MM.1S (cell line): ENCODE measurements around the gene SSR2.
A peak's percentile ranks its signal among the peaks of the same experiment; 100 is the strongest.

ENCODE experiments used
- DNase-seq: peaks from one replicate; pipeline ENCODE4 v3.0.0-alpha.2; 2015
- H2AFZ ChIP-seq: fragments of 300-600 bp; sonication (generic); 2 replicates; pipeline ENCODE4 v1.6.0; 2016; ENCODE audit warnings: antibody characterized with exemption, low read length
- H3F3A ChIP-seq: fragments of 300-600 bp; sonication (generic); 2 replicates; pipeline ENCODE4 v1.6.1; 2016; ENCODE audit warnings: mild to moderate bottlenecking, antibody characterized with exemption, low read length, moderate library complexity, mixed read lengths; ENCODE audit not compliant: insufficient read depth
- H3K27ac ChIP-seq: fragments of 300-600 bp; sonication (generic); 2 replicates; pipeline ENCODE4 v1.5.1; 2016; ENCODE audit warnings: mild to moderate bottlenecking, low read length
- H3K27me3 ChIP-seq: fragments of 300-600 bp; sonication (generic); replicated peaks from 2 replicates; pipeline ENCODE4 v1.6.0; 2016; ENCODE audit warnings: low read length; ENCODE audit not compliant: insufficient read depth
- H3K36me3 ChIP-seq: fragments of 300-600 bp; sonication (generic); replicated peaks from 2 replicates; pipeline ENCODE4 v1.6.1; 2016; ENCODE audit warnings: mild to moderate bottlenecking, low read length, mixed read lengths; ENCODE audit not compliant: insufficient read depth
- H3K4me1 ChIP-seq: fragments of 300-600 bp; sonication (generic); 2 replicates; pipeline ENCODE4 v1.6.1; 2016; ENCODE audit warnings: low read length, mixed read lengths
- H3K4me2 ChIP-seq: fragments of 300-600 bp; sonication (generic); 2 replicates; pipeline ENCODE4 v1.6.0; 2016; ENCODE audit warnings: low read depth, low read length
- H3K4me3 ChIP-seq: fragments of 300-600 bp; sonication (generic); 2 replicates; pipeline ENCODE4 v1.5.1; 2016; ENCODE audit warnings: low read length, mixed read lengths
- H3K79me2 ChIP-seq: fragments of 300-600 bp; sonication (generic); 2 replicates; pipeline ENCODE4 v1.6.1; 2016; ENCODE audit warnings: mixed run types, low read length, mixed read lengths
- H3K9ac ChIP-seq: fragments of 300-600 bp; sonication (generic); 2 replicates; pipeline ENCODE4 v1.6.1; 2016; ENCODE audit warnings: low read length, mixed read lengths
- H3K9me2 ChIP-seq: fragments of 300-600 bp; sonication (generic); replicated peaks from 2 replicates; pipeline ENCODE4 v1.6.1; 2016; ENCODE audit warnings: mild to moderate bottlenecking, low read length, mixed read lengths; ENCODE audit not compliant: insufficient read depth
- H3K9me3 ChIP-seq: fragments of 300-600 bp; sonication (generic); replicated peaks from 2 replicates; pipeline ENCODE4 v1.6.1; 2016; ENCODE audit warnings: mild to moderate bottlenecking, low read length, mixed read lengths; ENCODE audit not compliant: insufficient read depth
- H4K20me1 ChIP-seq: fragments of 300-600 bp; sonication (generic); 2 replicates; pipeline ENCODE4 v1.6.1; 2016; ENCODE audit warnings: mild to moderate bottlenecking, low read length, moderate library complexity, mixed read lengths; ENCODE audit not compliant: insufficient read depth
- EZH2 ChIP-seq: fragments of 300-600 bp; sonication (generic); optimal IDR thresholded peaks from 2 replicates; pipeline ENCODE3; 2017; ENCODE audit warnings: low read depth, mild to moderate bottlenecking, antibody characterized with exemption, low read length, mixed read lengths
- EZH2phosphoT487 ChIP-seq: fragments of 300-600 bp; sonication (generic); IDR thresholded peaks from 2 replicates; pipeline ENCODE4 v1.6.1; 2018; ENCODE audit warnings: antibody characterized with exemption, low read length
- TF ChIP-seq, protein P1 (sequence below): fragments of 300-600 bp; sonication (generic); IDR thresholded peaks from 2 replicates; pipeline ENCODE4 v1.5.1; 2016; ENCODE audit warnings: antibody characterized with exemption, low read length, mixed read lengths

SSR2 gene

DNA sequence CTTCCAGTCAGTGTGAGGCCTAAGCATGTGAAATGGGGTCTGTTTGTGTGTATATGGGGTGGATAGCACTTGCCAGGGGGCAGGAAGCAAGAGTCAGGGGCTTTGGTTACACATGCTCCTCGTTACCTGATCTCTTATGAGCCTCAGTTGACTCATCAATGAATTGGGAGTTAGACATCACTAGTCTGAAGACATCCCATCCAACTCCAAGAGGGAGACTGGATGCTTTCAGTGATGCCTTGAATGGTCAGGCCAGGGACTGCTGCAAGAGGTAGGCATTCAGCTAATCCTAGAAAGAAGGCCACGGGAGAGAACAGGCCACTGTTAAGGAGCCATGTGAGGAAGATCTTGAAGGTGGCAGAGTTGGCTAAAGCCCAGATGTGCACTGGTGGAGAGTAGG lies 46.5 kb upstream of the SSR2 start:
- H3F3A ChIP-seq, result no peaks in the 10 kb centered on the region
- H3K4me1 ChIP-seq, result peaks cover 8% of the 10 kb centered on the region; the same call in 1 of the 2 replicates
- no peaks in the 10 kb centered on the region for H3K27me3 ChIP-seq
- H3K4me3 ChIP-seq, result no peak overlapping the region
- H4K20me1 ChIP-seq, result no peaks in the 10 kb centered on the region
- no peaks in the 10 kb centered on the region for H3K36me3 ChIP-seq
- DNase-seq, result no peak
- H3K9me3 ChIP-seq, result no peaks in the 10 kb centered on the region
- no peak overlapping the region for H3K27ac ChIP-seq
- no peak overlapping the region for H3K9ac ChIP-seq
- H3K4me2 ChIP-seq, result no peak overlapping the region
- no peak for TF ChIP-seq EZH2
- TF ChIP-seq, protein P1, sequence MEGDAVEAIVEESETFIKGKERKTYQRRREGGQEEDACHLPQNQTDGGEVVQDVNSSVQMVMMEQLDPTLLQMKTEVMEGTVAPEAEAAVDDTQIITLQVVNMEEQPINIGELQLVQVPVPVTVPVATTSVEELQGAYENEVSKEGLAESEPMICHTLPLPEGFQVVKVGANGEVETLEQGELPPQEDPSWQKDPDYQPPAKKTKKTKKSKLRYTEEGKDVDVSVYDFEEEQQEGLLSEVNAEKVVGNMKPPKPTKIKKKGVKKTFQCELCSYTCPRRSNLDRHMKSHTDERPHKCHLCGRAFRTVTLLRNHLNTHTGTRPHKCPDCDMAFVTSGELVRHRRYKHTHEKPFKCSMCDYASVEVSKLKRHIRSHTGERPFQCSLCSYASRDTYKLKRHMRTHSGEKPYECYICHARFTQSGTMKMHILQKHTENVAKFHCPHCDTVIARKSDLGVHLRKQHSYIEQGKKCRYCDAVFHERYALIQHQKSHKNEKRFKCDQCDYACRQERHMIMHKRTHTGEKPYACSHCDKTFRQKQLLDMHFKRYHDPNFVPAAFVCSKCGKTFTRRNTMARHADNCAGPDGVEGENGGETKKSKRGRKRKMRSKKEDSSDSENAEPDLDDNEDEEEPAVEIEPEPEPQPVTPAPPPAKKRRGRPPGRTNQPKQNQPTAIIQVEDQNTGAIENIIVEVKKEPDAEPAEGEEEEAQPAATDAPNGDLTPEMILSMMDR, result no peak
- no peak for TF ChIP-seq EZH2phosphoT487
- no peaks in the 10 kb centered on the region for H3K9me2 ChIP-seq
- H3K79me2 ChIP-seq, result no peaks in the 10 kb centered on the region
- H2AFZ ChIP-seq, result no peak overlapping the region

DNA sequence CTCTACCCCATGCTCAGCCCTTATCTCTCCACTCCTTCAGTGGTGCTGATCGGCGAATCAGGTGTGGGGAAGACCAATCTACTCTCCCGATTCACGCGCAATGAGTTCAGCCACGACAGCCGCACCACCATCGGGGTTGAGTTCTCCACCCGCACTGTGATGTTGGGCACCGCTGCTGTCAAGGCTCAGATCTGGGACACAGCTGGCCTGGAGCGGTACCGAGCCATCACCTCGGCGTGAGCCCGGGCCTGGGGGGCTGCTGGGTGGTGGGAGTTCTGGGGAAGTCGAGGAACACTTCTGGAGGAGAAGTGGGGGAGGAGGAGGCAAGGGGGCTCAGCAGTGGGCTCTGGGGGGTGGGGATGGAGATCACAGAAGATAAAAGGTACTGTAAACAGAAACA lies 45.1 kb upstream of the SSR2 start:
- H3K9me2 ChIP-seq, result no peaks in the 10 kb centered on the region
- H3K4me2 ChIP-seq, result no peak overlapping the region
- H2AFZ ChIP-seq, result peak overlapping the region; percentile 24

DNA sequence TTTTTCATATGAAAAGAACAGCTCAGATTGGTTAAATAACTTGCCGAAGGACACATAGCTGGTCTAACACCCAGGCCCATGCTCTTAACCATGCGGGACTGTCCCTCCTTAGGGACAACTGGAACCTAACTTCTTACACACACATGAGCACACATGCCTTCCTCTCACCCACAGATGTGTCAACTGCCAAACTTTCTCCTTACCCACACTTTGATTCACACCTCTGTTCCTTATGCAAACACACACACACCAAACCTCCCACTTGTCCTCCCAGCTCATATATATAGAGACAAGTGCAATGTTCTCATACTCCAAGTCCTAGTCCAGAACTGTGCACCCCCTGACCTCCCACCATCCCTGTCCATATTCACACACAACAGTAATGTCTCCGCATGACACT lies 44.5 kb upstream of the SSR2 start:
- no peaks in the 10 kb centered on the region for H3F3A ChIP-seq
- no peaks in the 10 kb centered on the region for H3K36me3 ChIP-seq
- H3K27ac ChIP-seq, result no peak overlapping the region
- H3K79me2 ChIP-seq, result no peaks in the 10 kb centered on the region
- H3K4me3 ChIP-seq, result no peak overlapping the region
- no peak overlapping the region for H3K9ac ChIP-seq
- no peak overlapping the region for H2AFZ ChIP-seq
- peaks cover 8% of the 10 kb centered on the region; the same call in 1 of the 2 replicates for H3K4me1 ChIP-seq
- H3K27me3 ChIP-seq, result no peaks in the 10 kb centered on the region
- no peak for TF ChIP-seq EZH2phosphoT487
- H3K9me3 ChIP-seq, result no peaks in the 10 kb centered on the region
- no peaks in the 10 kb centered on the region for H3K9me2 ChIP-seq
- no peaks in the 10 kb centered on the region for H4K20me1 ChIP-seq
- DNase-seq, result no peak
- H3K4me2 ChIP-seq, result no peak overlapping the region

More for the DNA sequence above, 45.1 kb upstream of the SSR2 start:
- Histone ChIP-seq H3K27ac (no peak overlapping the region), H3K4me3 (no peak overlapping the region), H3K9ac (no peak overlapping the region), H3K27me3 (no peaks in the 10 kb centered on the region), H3K4me1 (peaks cover 8% of the 10 kb centered on the region; the same call in 1 of the 2 replicates), H3K79me2 (no peaks in the 10 kb centered on the region), H3K9me3 (no peaks in the 10 kb centered on the region), H3K36me3 (no peaks in the 10 kb centered on the region), H3F3A (no peaks in the 10 kb centered on the region), H4K20me1 (no peaks in the 10 kb centered on the region)
- DNase-seq, result no peak
- no peak for TF ChIP-seq EZH2

DNA sequence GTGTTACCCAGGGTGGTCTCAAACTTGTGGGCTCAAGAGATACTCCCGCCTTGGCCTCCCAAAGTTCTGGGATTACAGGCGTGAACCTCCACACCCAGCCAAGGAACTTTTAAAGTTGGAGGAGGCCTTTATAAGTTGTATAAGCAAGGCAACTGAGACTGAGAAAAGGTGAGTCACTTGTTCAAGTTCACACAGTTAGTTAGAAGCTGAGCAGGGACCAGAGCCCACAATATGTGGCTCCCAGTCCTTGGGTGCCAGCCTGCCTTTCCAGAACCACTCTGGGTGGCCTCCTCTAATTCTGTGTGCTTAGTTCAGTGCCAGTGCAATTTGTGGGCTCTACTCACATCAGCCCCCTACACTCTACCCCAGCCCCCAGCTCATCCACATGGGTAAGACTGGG lies 43.9 kb upstream of the SSR2 start:
- no peaks in the 10 kb centered on the region for H3K79me2 ChIP-seq
- H3K36me3 ChIP-seq, result no peaks in the 10 kb centered on the region
- no peak for DNase-seq
- H3K9ac ChIP-seq, result no peak overlapping the region
- no peak overlapping the region for H3K4me3 ChIP-seq
- no peaks in the 10 kb centered on the region for H4K20me1 ChIP-seq
- no peaks in the 10 kb centered on the region for H3K9me3 ChIP-seq
- no peaks in the 10 kb centered on the region for H3K27me3 ChIP-seq
- H2AFZ ChIP-seq, result no peak overlapping the region
- no peak overlapping the region for H3K4me2 ChIP-seq
- H3K9me2 ChIP-seq, result no peaks in the 10 kb centered on the region
- peaks cover 8% of the 10 kb centered on the region; the same call in 1 of the 2 replicates for H3K4me1 ChIP-seq
- TF ChIP-seq EZH2 (no peak), EZH2phosphoT487 (no peak)
- TF ChIP-seq, protein P1, result no peak
- H3K27ac ChIP-seq, result no peak overlapping the region
- H3F3A ChIP-seq, result no peaks in the 10 kb centered on the region
